ENCODE measurements around the gene MSMP.

DNA sequence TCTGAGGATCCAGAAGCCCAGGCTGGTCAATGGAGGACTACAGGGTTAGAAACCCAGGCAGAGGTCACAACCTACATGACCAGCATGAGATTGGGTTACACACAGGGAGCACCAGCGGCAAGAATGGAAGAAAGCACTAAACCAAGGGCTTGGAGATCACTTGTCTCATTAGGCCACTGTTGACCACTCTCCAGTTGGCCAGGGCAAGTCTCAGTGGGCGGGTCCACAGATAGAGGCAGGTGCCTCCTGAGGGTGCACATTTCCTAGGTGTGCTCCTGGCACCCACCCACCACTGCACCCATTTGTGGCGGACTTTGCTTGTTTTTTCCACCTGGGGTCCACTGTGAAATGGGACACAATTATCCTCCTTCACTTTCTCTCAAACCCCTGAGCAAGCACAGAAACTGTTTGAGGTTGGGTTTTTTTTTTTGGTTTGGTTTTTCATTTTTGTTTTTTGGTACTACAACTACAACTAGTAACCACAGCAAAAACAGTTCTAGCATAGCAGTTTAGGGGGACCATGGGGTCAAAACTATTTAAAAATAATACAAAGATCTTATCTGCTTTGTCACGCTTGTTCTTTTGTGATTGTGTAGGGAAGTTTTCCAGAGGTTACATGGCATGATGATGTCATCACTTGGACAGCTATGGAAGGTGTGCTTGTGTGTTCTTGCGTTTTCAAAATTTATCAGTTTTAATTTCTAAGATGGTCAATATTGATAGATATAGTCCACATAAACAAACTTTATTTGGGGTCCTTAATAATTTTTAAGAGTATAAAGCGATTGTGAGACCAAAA is 43.4 kb upstream of the MSMP start:
- TF ChIP-seq EZH2 (IDR thresholded peaks at IDR 0.05; ENCODE audit: low read depth, unreplicated experiment) (no peak), JUNB (IDR thresholded peaks at IDR 0.05; ENCODE audit: unreplicated experiment) (no peak), POLR2AphosphoS5 (IDR thresholded peaks at IDR 0.05; ENCODE audit: low read depth) (no peak), NANOG (IDR thresholded peaks at IDR 0.05; ENCODE audit: borderline replicate concordance) (no peak), EZH2phosphoT487 (IDR thresholded peaks at IDR 0.05; ENCODE audit: unreplicated experiment) (no peak)
- TF ChIP-seq, protein P1, sequence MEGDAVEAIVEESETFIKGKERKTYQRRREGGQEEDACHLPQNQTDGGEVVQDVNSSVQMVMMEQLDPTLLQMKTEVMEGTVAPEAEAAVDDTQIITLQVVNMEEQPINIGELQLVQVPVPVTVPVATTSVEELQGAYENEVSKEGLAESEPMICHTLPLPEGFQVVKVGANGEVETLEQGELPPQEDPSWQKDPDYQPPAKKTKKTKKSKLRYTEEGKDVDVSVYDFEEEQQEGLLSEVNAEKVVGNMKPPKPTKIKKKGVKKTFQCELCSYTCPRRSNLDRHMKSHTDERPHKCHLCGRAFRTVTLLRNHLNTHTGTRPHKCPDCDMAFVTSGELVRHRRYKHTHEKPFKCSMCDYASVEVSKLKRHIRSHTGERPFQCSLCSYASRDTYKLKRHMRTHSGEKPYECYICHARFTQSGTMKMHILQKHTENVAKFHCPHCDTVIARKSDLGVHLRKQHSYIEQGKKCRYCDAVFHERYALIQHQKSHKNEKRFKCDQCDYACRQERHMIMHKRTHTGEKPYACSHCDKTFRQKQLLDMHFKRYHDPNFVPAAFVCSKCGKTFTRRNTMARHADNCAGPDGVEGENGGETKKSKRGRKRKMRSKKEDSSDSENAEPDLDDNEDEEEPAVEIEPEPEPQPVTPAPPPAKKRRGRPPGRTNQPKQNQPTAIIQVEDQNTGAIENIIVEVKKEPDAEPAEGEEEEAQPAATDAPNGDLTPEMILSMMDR (conservative IDR thresholded peaks at IDR 0.05; ENCODE audit: low read depth in 2 of 2), result no peak

Data from GM23338 (cell line).